Endothelial cell of umbilical vein (primary cell): ENCODE data around the gene CDC7.

ENCODE experiments used
- CTCF ChIP-seq, 2 donors: IDR thresholded peaks; 1 replicate in 1 of 2; 2 replicates in 1 of 2; pipeline ENCODE4 v1.5.1; 2011; ENCODE audit warnings: low read length in 2 of 2, mild to moderate bottlenecking in 2 of 2, moderate library complexity in 2 of 2, control low read depth in 1 of 2, inconsistent platforms in 1 of 2, low read depth in 1 of 2; ENCODE audit not compliant: insufficient read depth in 1 of 2; ENCODE audit errors: extremely low read depth in 1 of 2
- EZH2 ChIP-seq: IDR thresholded peaks from 2 replicates; pipeline ENCODE4 v1.6.1; 2012; ENCODE audit warnings: borderline replicate concordance, low read depth, mild to moderate bottlenecking, moderate library complexity, low read length, inconsistent platforms; ENCODE audit not compliant: severe bottlenecking
- POLR2A ChIP-seq: IDR thresholded peaks from 2 replicates; pipeline ENCODE4 v1.6.1; 2012; ENCODE audit warnings: low read depth, mild to moderate bottlenecking, control low read depth, low read length
- TF ChIP-seq, protein P1 (sequence below): IDR thresholded peaks from 2 replicates; pipeline ENCODE4 v1.6.1; 2011; ENCODE audit not compliant: insufficient read depth, insufficient read length

DNA sequence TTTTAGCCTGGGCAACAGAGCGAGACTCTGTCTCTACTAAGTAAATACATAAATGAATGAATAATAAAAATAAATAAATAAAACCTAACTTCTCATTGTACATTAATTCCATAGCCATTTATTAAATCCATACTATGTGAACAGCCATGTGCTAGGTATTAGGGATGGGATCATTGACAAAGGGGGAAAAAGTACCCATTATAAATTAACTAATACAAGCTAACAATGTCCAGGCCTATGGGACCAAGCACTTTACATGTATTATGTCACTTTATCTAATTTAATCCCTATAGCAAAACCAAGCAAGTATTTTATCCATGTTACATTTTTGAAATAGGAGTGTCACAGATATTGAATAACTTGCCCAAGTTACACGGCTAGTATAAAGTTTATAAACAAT, 2.6 kb upstream of the CDC7 start:
- TF ChIP-seq EZH2 (no peak), CTCF (IDR thresholded peaks at IDR 0.05; ENCODE audit: extremely low read depth in 1 of 2, insufficient read depth in 1 of 2, low read depth in 1 of 2, low read length in 2 of 2) (no peak), POLR2A (no peak)
- TF ChIP-seq, protein P1, sequence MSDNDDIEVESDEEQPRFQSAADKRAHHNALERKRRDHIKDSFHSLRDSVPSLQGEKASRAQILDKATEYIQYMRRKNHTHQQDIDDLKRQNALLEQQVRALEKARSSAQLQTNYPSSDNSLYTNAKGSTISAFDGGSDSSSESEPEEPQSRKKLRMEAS = no peak
